Central memory CD4-positive, alpha-beta T cell (primary cell): ENCODE data around the gene VTI1A.

Experiments used
- DNase-seq: peaks from one replicate; pipeline ENCODE4 v3.0.0; 2022

The VTI1A gene

DNA sequence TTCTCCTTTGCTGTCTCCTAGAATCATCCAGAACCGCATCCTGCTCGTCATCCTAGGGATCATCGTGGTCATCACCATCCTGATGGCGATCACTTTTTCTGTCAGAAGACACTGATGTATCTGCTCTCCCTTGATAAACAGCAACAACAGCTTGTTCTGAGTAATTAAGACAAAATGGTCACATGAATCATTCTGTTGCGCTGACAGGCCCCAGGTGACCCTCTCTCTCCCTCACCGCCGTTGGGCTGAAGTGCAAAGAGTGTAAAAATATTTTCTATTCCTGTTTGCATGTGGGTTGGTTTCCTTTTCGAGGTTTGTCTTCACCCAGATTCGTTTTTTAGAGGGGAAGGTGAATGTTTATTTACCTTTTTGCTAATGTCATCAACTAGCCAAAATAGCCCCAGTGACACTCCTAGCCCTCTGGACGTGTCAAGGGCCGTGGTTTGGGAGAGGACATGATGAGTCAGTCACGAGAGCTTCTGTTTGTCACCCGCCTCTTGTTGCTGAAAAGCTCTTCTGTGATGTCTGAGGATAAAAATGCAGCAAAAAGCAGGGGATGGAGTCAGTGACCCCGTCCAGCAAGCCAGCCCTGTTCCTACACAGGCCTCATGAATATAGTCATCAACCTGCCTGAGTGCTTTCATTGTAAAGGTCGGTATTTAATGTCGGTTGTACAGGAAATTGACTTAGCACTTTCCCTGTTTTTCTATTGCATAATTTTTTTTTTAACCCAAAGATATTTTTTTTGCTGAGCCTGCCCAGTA is 368.4 kb downstream of the VTI1A start:
- no peak for DNase-seq

DNA sequence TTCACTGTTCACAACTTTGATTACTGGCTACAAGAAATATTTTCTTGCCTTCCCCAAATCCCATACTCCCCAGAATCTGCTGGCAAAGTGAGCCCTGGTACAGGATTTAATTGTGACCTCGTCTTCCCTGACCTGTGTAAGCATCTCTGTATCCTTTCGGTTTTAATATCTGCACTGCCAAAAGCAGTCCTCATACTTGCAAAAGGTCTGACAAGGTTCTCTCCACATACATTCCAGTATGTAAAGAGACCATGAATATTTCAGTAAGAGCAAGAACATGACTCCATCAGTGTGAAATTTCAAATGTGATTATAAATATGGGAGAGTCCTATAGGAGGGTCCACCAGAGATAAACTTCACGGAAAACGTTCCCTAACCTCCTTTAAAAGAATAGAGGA is 369.0 kb downstream of the VTI1A start:
- DNase-seq, result no peak

DNA sequence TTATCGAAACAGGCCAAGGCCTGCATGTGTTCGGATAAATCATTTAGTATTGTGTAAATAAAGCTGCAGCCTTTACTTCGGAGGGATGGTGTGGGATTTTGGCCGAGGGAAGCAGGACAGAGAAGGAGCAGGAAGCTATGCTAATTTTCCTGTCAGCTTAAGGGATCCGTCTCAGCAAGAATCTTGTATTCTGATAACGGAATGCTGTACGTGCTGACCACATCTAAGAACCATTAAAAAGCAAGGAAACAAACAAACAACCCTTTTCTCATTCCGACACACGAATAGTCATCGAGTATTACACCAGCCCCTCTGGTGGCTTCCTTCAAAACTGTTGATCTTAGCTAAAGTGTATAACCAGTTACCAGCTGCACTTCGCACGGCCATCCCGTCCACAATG is 369.9 kb downstream of the VTI1A start:
- DNase-seq, result no peak

DNA sequence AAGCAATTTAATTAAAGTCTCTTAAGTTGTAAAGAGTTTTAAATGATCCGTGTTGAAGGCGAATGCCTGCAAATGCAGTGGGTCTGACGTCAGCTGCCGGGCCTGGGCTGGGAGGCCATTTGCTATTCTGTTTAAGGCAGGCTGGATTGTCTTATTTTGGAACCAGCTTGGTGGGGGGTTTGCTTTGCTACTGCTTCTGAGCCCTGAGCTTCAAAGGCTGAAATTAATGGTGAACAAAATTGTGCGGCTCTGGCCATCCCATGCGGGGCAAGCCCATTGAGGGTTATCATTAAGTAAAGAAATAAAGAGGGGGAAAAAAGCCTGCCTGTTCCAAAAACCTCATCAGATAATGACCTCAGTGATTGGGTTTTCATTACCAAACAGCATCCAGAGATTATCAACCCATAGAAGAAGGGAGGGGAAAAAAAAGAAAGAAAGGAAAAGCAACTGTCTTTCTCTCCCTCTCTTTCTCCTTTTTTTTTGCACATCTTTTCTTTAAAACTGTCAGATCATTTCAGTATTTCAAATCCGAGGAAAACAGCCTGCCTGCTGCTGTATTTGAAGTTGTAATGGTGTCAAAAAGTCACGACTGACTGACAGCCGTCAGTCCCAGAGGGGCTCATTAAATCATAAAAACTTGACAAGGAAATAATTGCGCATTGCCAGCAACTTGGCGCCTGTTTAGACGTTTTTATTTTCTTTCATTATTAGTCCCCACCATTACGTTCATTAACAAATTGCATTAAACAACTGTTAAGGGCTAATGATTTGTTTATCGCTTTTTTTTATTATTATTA is 371.2 kb downstream of the VTI1A start:
- no peak for DNase-seq

DNA sequence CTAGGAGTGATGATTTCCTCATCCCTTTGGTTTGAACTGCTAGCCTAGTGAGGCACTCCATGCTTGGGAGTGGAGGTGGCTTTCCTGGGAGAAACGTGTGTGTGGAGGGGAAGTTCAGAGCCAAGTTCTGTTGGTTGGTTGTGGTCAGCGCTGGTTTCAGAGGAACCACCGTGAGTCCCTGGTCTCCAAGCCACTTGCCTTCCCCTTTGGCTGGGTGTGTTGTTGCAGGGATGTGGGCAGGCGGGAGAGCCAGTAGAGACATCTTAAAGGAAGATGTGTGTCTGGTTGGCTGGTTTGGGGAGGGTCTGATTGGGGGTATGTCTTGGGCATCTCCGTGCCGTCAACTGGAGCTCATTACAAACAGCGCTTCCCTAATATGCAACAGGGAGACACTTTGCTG is 372.2 kb downstream of the VTI1A start:
- no peak for DNase-seq

DNA sequence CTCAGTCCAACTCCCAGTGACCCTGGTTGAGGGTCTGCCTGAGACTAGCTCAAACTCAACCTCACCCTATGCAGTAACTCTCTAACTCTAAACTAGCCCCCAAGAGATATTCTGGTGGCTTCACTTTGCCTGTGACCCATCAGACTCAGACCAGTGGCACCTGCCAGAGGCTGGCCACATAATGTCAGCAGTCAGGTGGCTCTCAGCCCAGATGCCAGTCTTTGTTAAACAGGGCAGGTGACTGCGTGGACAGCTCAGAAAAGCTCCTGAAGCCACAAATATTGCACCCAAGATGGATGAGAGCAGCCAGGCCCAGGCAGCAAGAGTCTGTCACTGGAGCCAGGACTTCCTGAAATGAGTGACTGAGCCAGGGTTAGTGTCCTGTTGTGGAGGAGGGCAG is 373.3 kb downstream of the VTI1A start:
- DNase-seq, result no peak

DNA sequence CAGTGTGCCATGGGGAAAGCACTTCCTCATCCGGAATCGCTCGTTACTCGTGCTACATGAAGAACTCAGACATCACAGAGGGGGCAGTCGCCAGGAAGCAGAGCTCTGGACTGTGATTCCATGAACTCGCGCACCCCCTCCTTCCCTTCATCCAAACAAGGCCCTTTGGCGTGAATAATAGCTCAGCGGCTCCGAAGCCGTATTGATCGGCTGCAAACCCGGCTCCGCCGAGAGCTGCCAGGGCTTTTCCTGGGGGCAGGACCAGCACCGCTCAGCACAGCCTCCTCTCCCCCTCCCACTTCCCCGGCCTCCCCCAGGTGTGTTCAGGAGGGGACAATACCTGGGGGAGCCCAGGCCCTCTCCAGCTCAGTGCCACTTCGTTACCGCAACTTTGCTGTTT is 374.0 kb downstream of the VTI1A start:
- no peak for DNase-seq

DNA sequence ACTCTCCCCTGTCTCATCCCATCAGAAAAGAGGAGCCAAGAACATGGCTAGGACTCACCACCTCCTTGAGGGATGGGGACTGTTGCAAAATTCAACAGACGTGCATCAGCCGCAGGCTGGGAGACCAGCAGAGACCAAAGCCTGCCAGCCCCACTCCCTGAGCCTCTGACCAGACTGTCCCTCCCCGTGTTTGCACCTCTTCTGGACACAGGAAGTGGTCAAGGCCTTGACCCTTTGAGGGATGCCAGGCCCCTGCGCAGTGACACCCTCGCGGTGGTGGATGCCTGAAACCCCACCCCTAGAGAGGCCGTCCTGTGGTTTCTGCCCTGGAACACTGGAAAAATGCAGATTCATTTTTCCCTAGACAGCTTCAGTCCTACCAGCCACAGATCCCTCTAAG is 374.6 kb downstream of the VTI1A start:
- no peak for DNase-seq

DNA sequence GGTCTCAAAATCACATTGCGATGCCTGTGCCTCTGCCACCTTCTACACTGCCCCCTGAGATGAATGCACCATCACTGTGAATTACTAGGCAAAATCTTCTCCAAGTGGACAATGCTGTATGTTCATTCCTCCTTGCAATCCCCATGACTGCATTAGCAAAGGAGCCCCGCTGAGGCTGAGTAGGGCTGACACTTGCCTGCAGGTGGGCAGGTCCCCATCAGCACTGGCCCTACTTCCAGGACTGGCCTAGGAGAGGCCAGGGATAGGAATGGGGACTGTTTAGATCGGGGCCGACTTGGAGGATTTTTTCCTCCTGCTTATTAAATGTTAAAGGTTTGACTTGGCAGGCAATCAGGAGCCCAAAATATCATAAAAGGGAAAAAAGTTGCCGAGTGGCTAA is 376.0 kb downstream of the VTI1A start:
- DNase-seq, result no peak

DNA sequence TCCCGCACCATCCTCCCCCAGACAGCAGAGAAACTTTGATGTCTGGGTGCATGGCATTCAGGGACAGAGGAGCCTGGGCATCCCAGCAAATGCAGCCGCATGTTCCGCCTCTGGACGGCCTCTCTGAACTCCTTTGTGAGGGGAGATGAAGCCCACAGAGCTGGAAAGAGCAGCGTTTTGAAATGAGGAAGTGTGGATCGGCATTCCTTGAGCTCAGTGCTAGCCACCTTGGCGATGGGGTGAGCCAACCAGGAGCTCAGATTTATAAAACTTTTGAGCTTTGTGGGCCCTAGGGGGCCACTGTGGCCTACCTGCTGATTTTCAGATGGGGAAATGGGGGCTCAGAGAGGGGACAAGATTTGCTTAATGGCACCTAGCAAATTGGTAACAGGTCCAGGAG is 376.6 kb downstream of the VTI1A start:
- no peak for DNase-seq

DNA sequence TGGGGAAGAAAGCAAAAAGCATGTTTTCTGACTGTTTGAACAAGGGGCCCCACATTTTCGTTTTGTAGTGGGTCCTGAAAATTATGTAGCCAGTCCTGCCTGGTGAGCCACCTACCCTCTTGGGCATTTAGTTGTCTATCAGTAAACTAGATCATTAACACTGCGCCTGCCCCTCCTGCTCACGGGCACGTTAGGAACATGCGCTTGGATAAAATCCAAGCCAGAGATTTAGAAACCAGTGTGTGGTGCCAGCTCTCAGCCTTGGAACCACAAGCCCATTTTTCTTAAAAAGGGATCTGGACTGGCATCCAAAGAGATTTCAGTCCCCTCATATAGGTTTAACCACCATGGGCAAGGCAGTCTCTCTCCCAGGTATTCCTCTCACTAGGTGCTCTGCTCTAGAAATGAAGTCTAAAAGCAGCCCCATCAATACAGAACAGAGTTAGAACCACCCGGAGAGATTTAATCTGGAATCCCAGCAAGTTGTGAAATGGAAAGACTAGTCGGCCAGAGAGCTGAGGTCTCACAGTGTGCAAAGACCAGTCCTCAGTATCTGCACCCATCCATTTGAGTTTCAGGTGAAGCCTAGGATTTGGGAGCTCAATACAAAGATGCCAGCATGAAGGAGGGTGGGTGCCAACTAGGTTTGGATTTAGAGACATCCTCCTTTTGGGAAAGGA is 379.1 kb downstream of the VTI1A start:
- DNase-seq, result no peak

DNA sequence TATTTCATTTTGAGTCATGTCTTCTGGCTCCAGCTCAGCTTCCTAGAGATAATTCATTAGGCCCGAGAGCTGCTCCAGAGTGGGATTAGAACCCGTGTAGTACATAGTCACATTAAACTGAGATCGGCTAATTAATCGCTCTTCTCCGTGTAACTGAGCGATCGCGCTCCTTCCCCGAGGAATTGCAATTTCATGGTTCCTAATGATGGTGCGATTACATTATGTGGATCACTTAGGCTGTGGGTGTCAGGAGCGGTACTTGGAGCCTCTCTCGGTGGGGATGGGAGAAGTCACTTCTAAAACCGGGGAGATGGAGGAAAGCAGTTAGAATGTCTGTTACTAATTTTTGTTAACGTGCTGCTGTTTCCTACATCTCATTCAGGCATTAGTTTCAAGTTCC is 380.1 kb downstream of the VTI1A start:
- no peak for DNase-seq

DNA sequence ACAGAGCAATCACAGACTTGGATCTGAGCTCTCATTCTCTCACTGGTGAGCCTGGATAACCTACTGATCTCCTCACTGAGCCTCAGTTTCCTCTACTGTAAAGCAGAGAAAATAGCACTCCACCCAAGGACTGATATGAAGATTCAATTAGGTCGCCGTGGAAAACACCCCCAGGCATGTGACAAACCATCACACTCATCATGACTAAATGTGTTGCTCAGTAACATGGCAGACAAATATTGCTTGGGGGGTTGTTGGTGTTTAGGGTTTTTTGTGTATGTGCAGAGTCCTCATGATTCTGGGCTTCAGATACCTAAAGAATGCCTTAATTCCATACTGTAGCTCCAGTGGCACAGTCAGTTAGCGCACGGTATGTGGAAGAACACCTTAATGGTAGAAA is 380.9 kb downstream of the VTI1A start:
- no peak for DNase-seq

DNA sequence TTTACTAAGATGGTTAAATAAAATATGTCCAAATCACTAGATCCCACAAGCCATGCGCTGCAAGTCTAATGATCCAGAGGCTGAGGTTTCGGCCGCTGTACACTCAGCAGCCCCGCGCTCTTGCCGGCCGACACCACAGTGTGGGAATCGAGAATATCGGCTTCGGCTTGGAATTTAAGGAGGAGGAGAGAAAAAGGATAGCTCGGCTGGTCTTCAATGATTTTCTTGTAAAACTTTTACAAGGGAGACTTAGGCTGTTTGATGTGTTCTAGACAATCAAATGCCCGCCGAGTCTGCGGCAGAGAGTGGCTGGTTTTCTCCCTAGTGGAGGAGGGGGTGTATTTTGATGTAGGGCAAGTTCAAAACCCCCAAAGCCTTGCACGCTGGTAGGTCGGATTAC is 384.8 kb downstream of the VTI1A start:
- DNase-seq, result no peak

DNA sequence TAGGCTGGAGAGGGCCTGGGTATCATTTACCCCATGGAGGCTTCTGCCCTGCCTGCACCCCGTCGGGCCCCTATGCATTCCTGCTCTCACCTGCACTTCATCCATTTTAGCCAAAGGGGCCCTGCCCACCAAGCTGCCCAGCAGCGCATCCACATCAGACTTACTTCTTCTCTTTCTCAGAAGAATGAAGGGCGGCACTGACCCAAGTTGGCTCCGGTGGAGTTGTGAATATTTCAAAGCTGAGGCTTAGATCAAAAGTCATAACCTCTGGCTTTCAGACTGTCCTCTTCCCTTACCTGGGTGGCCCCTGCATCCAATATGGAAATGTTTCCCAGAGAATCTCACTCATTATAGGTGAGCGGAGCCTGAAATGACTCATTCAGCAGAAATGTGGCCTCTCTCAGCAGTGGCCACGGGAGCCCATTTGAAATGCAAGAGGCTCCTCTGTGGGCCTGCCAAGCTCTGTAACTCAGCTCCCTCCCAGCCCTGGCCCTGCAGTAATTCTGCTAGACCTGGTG is 385.4 kb downstream of the VTI1A start:
- no peak for DNase-seq

DNA sequence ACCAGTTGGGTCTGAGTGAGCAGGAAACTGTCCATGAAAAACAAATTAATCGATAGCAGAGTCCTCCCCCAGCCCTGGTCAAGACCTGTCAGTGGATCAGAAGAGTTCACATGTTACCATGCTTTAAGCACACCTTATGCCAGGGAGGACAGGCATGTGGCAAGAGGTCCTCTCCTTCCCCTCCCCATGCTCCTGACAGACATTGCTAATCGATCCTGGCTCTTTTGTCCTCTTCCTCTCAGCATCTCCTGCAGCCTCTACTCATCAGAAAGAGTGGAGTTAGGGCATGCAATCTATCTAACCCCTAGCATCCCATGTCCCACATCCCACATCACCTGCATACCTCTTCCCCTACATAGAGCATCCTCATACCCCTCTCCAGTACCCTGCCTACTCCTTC is 385.9 kb downstream of the VTI1A start:
- no peak for DNase-seq

DNA sequence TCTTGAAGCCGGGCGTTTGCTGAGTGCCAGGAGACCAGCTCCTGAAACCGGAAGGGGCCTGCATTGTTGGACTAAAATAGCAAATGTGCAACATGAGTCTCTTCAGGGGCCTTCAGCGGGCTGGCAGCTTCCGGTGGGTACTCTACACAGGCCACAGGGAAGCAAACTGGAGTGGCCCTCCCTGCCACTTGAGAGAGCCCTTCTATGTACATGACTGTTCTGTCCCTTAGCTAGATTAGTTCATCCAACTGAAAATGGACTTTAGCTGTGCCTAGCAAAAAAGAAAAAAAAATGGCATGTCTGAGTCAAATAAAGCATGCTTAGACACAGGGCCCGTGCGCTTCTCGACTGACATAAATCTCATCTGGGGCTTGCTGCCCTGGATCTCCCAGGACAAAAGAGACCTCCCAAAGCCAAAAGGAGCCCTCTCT is 387.8 kb downstream of the VTI1A start:
- no peak for DNase-seq

DNA sequence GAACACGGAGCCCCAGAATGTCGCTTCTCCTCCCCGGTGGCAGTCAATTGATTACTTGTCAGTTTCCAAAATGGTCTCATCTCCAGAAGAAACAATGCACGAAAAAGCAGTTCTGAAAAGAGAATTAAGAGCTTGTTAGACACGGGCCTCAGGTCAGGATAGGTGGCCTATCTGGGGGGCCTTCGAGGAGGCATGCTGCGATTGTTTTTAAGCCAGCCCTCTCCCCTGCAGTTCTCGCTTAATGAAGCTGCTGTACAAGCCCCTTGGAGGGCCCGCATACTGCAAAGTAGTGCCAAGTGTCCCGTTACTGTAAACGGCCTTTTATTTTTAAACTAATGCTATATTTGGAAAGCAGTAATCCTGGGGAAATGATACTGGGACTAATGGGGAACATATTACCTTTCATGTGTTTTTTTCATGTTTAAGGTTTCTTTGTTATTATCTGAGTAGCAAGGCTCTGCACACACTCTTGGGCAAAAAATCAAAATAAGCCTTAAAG is 388.3 kb downstream of the VTI1A start:
- DNase-seq, result no peak

DNA sequence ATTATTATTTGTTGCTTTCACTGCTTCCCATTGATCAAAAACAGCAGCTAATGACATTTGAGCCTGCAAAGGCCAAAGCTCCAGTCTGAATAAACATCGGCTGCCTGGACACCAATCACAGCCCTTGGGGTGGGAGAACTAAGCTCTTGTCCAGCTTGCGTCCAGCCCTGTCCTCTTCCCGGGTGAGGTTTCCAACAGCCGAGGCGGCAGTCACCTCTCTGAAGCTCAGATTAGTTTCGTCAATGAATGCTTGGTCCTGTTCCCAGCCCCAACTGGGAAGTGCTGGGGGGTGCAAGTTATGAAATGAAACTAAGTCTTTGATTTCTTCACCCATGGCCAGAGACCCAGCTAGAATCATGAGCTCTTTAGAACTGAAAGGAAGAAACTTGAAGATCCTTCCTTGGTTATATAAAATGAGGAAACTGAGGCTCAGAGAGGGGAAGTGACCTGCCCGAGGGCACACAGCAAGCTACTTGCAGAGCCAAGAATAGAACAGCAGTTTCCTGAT is 389.0 kb downstream of the VTI1A start:
- DNase-seq, result no peak

DNA sequence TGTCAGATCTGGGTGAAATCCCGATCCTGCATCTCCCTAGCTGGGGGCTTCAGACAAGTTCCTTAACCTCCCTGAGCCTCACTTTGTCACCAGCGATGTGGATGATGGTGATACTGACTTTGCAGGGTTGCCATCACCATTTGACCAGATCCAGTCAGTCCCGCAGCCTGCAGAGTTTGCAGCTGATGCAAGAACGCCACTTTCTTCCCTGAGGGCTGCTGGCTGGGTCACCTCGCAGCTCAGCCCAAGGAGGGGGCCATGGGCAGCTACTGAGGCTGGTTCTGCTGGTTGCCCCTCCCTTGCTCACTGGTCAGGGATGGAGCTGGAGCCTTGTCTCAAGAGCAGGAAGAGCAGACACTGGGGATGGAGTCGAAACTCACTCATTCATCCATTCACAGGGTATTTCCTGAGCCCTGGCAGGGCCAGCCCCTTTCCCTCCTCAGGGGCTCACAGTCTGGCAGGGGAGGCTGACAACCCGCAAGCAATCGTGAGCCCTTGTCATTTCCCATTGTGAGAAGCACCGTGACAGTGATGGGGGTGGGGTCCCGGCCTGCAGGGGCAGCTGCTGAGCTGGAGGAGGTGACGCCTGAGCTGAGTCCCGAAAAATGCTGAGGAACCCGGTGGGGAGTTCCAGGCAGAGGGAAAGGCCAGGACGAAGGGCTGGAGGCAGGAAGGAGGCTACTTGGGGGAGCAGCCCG is 391.9 kb downstream of the VTI1A start:
- no peak for DNase-seq

DNA sequence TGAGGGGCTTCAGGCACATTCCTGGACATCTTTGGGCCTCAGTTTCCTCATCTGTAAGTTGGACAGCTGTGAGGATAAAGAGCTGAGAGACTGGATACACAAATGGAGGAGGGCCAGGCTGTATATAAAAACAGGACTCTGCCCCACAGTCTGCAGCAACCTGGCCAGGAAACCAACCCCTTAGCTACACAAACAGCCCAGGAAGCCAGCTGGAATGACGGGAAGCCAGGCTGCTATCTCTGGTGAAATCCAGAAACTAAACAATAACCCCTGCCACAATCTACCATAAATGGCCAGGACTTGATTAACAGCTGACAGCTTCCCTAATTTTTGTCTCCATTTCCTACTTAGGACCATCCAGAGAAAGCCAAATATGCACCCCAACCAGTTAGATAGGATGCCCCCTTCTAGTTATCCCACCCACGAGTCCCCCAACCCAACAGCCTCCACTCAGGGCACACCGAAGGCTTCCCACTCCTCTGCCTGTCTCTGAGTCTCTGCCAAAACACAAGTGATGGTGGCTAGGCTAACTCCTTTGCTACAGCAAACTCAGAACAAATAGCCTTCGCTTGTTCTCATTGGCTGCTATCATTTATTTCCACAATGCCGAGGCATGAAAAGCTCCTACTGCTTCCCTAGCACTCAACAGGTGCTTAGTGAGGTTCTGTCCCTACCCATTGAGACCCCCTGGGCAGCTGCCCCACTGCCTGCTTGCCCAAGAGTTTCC is 393.1 kb downstream of the VTI1A start:
- no peak for DNase-seq

DNA sequence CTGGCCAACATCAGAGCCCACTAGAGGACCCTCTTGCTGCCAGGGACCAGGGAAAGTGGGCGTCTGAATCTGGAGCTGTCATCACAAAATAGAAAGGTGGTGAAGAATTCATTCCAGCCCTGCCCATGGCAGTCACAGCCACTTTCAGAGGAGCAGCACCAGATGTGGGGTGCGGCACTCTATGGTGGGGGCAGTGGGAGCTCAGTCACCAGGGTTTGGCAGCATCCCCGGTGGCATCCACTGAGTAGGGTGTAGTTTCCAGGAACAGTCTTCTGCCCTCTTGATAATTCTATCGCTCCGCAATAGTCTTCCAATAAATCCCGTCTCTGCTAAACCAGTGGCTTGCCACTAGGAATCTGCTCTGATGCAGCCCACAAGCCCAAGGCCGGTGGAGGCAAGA is 394.5 kb downstream of the VTI1A start:
- no peak for DNase-seq
